A549 (cell line): ENCODE results near the gene P2RY13. TPM values are rescaled to one million over a fixed set of nuclear protein-coding genes. Genes with fewer than 3 reads are reported as not detected.

Experiments used
- ATAC-seq, 2 experiments: fragments of 200-7000 bp in 1 of 2; fragments of >200 bp in 1 of 2; cut with Nextera tagmentation in 1 of 2; cut with Tn5 transposase in 1 of 2; 3 replicates each; pipeline versions ENCODE4 v1.8.0 to v1.9.1; 2018 to 2020; ENCODE audit warnings: mild to moderate bottlenecking in 1 of 2, moderate library complexity in 1 of 2
- CTCF ChIA-PET: fragments of 300-600 bp; sonication (Branson Sonifier 250); formaldehyde crosslinking; extraction: SDS; loops from one replicate; lab custom pipeline; 2021; ENCODE audit warnings: antibody characterized with exemption, inconsistent platforms; lab: Yijun Ruan, JAX
- POLR2A ChIA-PET: fragments of 350-600 bp; formaldehyde crosslinking; extraction: SDS; loops from one replicate; lab custom pipeline; 2021; ENCODE audit warnings: antibody characterized with exemption, inconsistent platforms; lab: Yijun Ruan, JAX
- DNase-seq, 2 experiments: peaks; one replicate each; pipeline versions ENCODE4 v3.0.0 to v3.0.0-alpha.2; 2011 to 2016; ENCODE audit warnings: low read depth in 1 of 2, low spot score in 1 of 2
- FAIRE-seq: peaks from 2 replicates; lab custom pipeline; 2011; peaks lifted over from hg19 to GRCh38; lab: Jason Lieb, UNC
- H3K27ac ChIP-seq, 2 experiments: fragments of >200 bp; sonication (Bioruptor Twin); formaldehyde crosslinking; 3 replicates each; pipeline ENCODE4 v1.5.1; 2016 to 2017
- H3K4me1 ChIP-seq: fragments of >200 bp; sonication (Bioruptor Twin); formaldehyde crosslinking; 3 replicates; pipeline ENCODE4 v1.6.1; 2016
- H3K4me2 ChIP-seq: fragments of >200 bp; sonication (Bioruptor Twin); formaldehyde crosslinking; 3 replicates; pipeline ENCODE4 v1.6.1; 2016
- H3K4me3 ChIP-seq: fragments of >200 bp; sonication (Bioruptor Twin); formaldehyde crosslinking; 3 replicates; pipeline ENCODE4 v1.5.1; 2016
- H3K9me3 ChIP-seq: fragments of >200 bp; sonication (Bioruptor Twin); formaldehyde crosslinking; 3 replicates; pipeline ENCODE4 v1.6.1; 2016
- BHLHE40 ChIP-seq: IDR thresholded peaks from 2 replicates; pipeline ENCODE4 v1.6.1; 2012; ENCODE audit warnings: low read depth, low read length, inconsistent platforms
- CEBPB ChIP-seq, 2 experiments: fragments of >200 bp in 1 of 2; sonication (Bioruptor Twin) in 1 of 2; formaldehyde crosslinking in 1 of 2; IDR thresholded peaks; 2 replicates each; pipeline ENCODE4 v1.6.1; 2012 to 2016
- EHF ChIP-seq: fragments of 250-450 bp; sonication (Bioruptor Pico); IDR thresholded peaks from 2 replicates; pipeline ENCODE4 v1.5.0; 2020; ENCODE audit warnings: mild to moderate bottlenecking
- FOSB ChIP-seq: fragments of 250-450 bp; sonication (Bioruptor Pico); IDR thresholded peaks from 2 replicates; pipeline ENCODE4 v1.5.0; 2020; ENCODE audit warnings: mild to moderate bottlenecking, moderate library complexity
- GATA3 ChIP-seq: IDR thresholded peaks from 2 replicates; pipeline ENCODE4 v1.6.1; 2012; ENCODE audit warnings: borderline replicate concordance
- HDAC2 ChIP-seq: fragments of 200-600 bp; sonication (generic); IDR thresholded peaks from 2 replicates; pipeline ENCODE4 v1.6.1; 2016
- HEYL ChIP-seq: fragments of 250-450 bp; sonication (Bioruptor Pico); IDR thresholded peaks from 2 replicates; pipeline ENCODE4 v1.8.0; 2021; ENCODE audit warnings: mild to moderate bottlenecking, moderate library complexity
- JUN ChIP-seq, 2 experiments: fragments of >200 bp; sonication (Bioruptor Twin); formaldehyde crosslinking; IDR thresholded peaks; 2 replicates in 1 of 2; 3 replicates in 1 of 2; pipeline ENCODE4 v1.6.1; 2016 to 2017
- JUNB ChIP-seq: fragments of >200 bp; sonication (Bioruptor Twin); formaldehyde crosslinking; IDR thresholded peaks from 2 replicates; pipeline ENCODE4 v1.6.1; 2016
- NPAS2 ChIP-seq: fragments of 250-450 bp; sonication (Bioruptor Pico); IDR thresholded peaks from 2 replicates; pipeline ENCODE4 v1.8.0; 2022; ENCODE audit warnings: mild to moderate bottlenecking, moderate library complexity, borderline replicate concordance
- NR3C1 ChIP-seq: fragments of >200 bp; sonication (Bioruptor Twin); formaldehyde crosslinking; IDR thresholded peaks from 3 replicates; pipeline ENCODE4 v1.6.1; 2017
- POLR2A ChIP-seq: IDR thresholded peaks from 2 replicates; pipeline ENCODE4 v1.6.1; 2012; ENCODE audit warnings: mild to moderate bottlenecking, low read length
- POLR2AphosphoS2 ChIP-seq: conservative IDR thresholded peaks from 2 replicates; pipeline ENCODE4 v1.6.1; 2012; ENCODE audit warnings: low read length, improper control_type of control experiment, inconsistent platforms
- RAD21 ChIP-seq, 2 experiments: fragments of >200 bp in 1 of 2; sonication (Bioruptor Twin) in 1 of 2; formaldehyde crosslinking in 1 of 2; IDR thresholded peaks in 1 of 2; conservative IDR thresholded peaks in 1 of 2; 2 replicates in 1 of 2; 3 replicates in 1 of 2; pipeline ENCODE4 v1.6.1; 2012 to 2018; ENCODE audit warnings: inconsistent platforms in 1 of 2
- REST ChIP-seq: fragments of 200-600 bp; sonication (generic); IDR thresholded peaks from 2 replicates; pipeline ENCODE4 v1.6.1; 2016; ENCODE audit warnings: antibody characterized with exemption, mild to moderate bottlenecking, moderate library complexity
- SREBF2 ChIP-seq: fragments of 450-650 bp; IDR thresholded peaks from 2 replicates; pipeline ENCODE4 v1.6.1; 2014; ENCODE audit warnings: mild to moderate bottlenecking, moderate library complexity
- USF2 ChIP-seq: fragments of 450-650 bp; IDR thresholded peaks from 2 replicates; pipeline ENCODE4 v1.6.1; 2014; ENCODE audit warnings: antibody characterized with exemption
- ZC3H11A ChIP-seq: fragments of 450-650 bp; IDR thresholded peaks from 2 replicates; pipeline ENCODE4 v1.6.1; 2014; ENCODE audit warnings: antibody characterized with exemption, mild to moderate bottlenecking
- ZFP36 ChIP-seq: fragments of 450-650 bp; IDR thresholded peaks from 2 replicates; pipeline ENCODE4 v1.6.1; 2014; ENCODE audit warnings: borderline replicate concordance; ENCODE audit not compliant: partially characterized antibody
- ZNF302 ChIP-seq: fragments of 250-450 bp; sonication (Bioruptor Pico); IDR thresholded peaks from 2 replicates; pipeline ENCODE4 v1.9.0; 2021; ENCODE audit warnings: inconsistent platforms, mild to moderate bottlenecking, moderate library complexity
- WGBS: methylation state at CpG from one replicate; pipeline ENCODE4 v1.1.6; 2017; ENCODE audit errors: missing lambda C conversion rate; 5-methylcytosine and 5-hydroxymethylcytosine counted together
- polyA plus RNA-seq, 4 experiments: library from polyadenylated mRNA; depleted of rRNA in 3 of 4; stranded (reverse); fragments of >200 nt; fragmentation: RNase III in 1 of 4; extraction: RNeasy Plus Mini Kit Qiagen cat#74134 plus additional on column Dnase treatment in 1 of 4; gene quantifications; 2 replicates in 3 of 4; 3 replicates in 1 of 4; pipeline ENCODE4 v1.2.3, GENCODE V29; 2011 to 2017
- TF ChIP-seq, protein P1 (sequence below): fragments of >200 bp; sonication (Bioruptor Twin); formaldehyde crosslinking; IDR thresholded peaks from 3 replicates; pipeline ENCODE4 v1.6.1; 2016
- TF ChIP-seq, protein P2 (sequence below): fragments of >200 bp; sonication (Bioruptor Twin); formaldehyde crosslinking; IDR thresholded peaks from 2 replicates; pipeline ENCODE4 v1.6.1; 2016
- TF ChIP-seq, protein P3 (sequence below): fragments of 150-350 bp; IDR thresholded peaks from 2 replicates; pipeline ENCODE4 v1.6.1; 2014; ENCODE audit warnings: low read depth, mild to moderate bottlenecking, low read length

P2RY13 gene
- polyA plus RNA-seq, 2 of the 4 experiments (the other 2 are of a cell fraction), result not detected

- no peak for TF ChIP-seq ZC3H11A
- TF ChIP-seq, protein P1, sequence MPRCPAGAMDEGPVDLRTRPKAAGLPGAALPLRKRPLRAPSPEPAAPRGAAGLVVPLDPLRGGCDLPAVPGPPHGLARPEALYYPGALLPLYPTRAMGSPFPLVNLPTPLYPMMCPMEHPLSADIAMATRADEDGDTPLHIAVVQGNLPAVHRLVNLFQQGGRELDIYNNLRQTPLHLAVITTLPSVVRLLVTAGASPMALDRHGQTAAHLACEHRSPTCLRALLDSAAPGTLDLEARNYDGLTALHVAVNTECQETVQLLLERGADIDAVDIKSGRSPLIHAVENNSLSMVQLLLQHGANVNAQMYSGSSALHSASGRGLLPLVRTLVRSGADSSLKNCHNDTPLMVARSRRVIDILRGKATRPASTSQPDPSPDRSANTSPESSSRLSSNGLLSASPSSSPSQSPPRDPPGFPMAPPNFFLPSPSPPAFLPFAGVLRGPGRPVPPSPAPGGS, result no peak
- TF ChIP-seq, protein P2, sequence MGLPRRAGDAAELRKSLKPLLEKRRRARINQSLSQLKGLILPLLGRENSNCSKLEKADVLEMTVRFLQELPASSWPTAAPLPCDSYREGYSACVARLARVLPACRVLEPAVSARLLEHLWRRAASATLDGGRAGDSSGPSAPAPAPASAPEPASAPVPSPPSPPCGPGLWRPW, result no peak
- TF ChIP-seq NR3C1, result no peak
- TF ChIP-seq, protein P3, sequence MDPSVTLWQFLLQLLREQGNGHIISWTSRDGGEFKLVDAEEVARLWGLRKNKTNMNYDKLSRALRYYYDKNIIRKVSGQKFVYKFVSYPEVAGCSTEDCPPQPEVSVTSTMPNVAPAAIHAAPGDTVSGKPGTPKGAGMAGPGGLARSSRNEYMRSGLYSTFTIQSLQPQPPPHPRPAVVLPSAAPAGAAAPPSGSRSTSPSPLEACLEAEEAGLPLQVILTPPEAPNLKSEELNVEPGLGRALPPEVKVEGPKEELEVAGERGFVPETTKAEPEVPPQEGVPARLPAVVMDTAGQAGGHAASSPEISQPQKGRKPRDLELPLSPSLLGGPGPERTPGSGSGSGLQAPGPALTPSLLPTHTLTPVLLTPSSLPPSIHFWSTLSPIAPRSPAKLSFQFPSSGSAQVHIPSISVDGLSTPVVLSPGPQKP, result no peak
- no peak for TF ChIP-seq FOSB (CRISPR knock-in tag)
- no peak for TF ChIP-seq NPAS2 (CRISPR knock-in tag)
- TF ChIP-seq JUN (IDR thresholded peaks at IDR 0.05), result no peak
- no peak for TF ChIP-seq GATA3
- no peak for TF ChIP-seq POLR2A
- TF ChIP-seq REST, result no peak
- no peak for TF ChIP-seq CEBPB (IDR thresholded peaks at IDR 0.05)
- no peak for TF ChIP-seq USF2
- TF ChIP-seq BHLHE40, result no peak
- TF ChIP-seq JUNB, result no peak
- no peak for TF ChIP-seq EHF (CRISPR knock-in tag)
- TF ChIP-seq SREBF2, result no peak
- TF ChIP-seq RAD21 (conservative IDR thresholded peaks at IDR 0.05 in 1 of 2, IDR thresholded peaks at IDR 0.05 in 1 of 2), result no peak
- TF ChIP-seq ZFP36, result no peak
- TF ChIP-seq POLR2AphosphoS2, result no peak
- no peak overlapping the region for H3K4me2 ChIP-seq
- no peak overlapping the region for H3K27ac ChIP-seq
- DNase-seq (no peak), ATAC-seq (no peak), FAIRE-seq (no peak)
- 96% methylated on average over 1 of the region's 1 CpG for WGBS
- H3K9me3 ChIP-seq, result no peaks in the 10 kb centered on the region
- POLR2A ChIA-PET, result no interaction called here
- CTCF ChIA-PET, result no interaction called here
- no peaks in the 10 kb centered on the region for H3K4me1 ChIP-seq
- H3K4me3 ChIP-seq, result no peak overlapping the region
Observed at GRCh38 chr3:151351219-151351618, 21.9 kb upstream of the P2RY13 start.

DNA sequence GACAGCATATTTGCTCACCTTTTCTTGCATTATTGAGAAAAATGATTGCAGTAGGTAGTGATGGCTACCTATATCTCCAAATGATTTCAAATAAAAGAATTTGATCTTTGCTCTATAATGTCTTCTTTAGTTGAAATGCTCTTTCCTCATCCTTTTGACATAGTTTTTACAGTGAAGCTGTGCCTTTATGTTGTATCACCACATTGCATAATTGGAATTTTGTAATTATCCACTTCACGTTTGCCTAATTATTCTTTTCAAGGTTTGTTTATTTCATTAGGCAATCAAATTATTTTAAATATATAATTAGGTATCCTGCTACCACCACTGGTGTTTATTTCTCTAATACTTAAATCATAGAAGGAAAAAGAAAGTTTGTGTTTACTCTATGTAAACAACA, 21.3 kb upstream of the P2RY13 start:
- TF ChIP-seq ZNF302 (no peak), HDAC2 (no peak), HEYL (CRISPR knock-in tag) (no peak)
- TF ChIP-seq, all 56 proteins: peak for 0
- Histone ChIP-seq H3K27ac (no peak overlapping the region), H3K4me3 (no peak overlapping the region), H3K4me1 (no peaks in the 10 kb centered on the region), H3K4me2 (no peak overlapping the region), H3K9me3 (no peaks in the 10 kb centered on the region)
- ATAC-seq (no peak), DNase-seq (no peak), FAIRE-seq (no peak)
- CTCF ChIA-PET, result no interaction called here
- WGBS, result 82% methylated on average over 1 of the region's 1 CpG
- POLR2A ChIA-PET, result no interaction called here
